Left ventricle myocardium inferior (tissue), 1 donor: ENCODE results near the gene SETBP1. TPM values are rescaled to one million over a fixed set of nuclear protein-coding genes. Genes with fewer than 3 reads are reported as not detected.

Experiments
- DNase-seq: peaks from one replicate; pipeline ENCODE4 v3.0.0-alpha.2; 2020
- H3K27ac ChIP-seq: fragments of 200-600 bp; replicated peaks from 2 replicates; pipeline ENCODE4 v1.8.0; 2021
- H3K27me3 ChIP-seq: fragments of 200-600 bp; 2 replicates; pipeline ENCODE4 v1.8.0; 2021; ENCODE audit warnings: low read depth
- H3K36me3 ChIP-seq: fragments of 200-600 bp; 2 replicates; pipeline ENCODE4 v1.8.0; 2021
- H3K4me1 ChIP-seq: fragments of 200-600 bp; 2 replicates; pipeline ENCODE4 v1.8.0; 2021
- H3K4me3 ChIP-seq: fragments of 200-600 bp; 2 replicates; pipeline ENCODE4 v1.8.0; 2021; ENCODE audit warnings: mild to moderate bottlenecking, moderate library complexity
- H3K9me3 ChIP-seq: fragments of 200-600 bp; replicated peaks from 2 replicates; pipeline ENCODE4 v1.8.0; 2021
- CTCF ChIP-seq: fragments of 200-600 bp; IDR thresholded peaks from 2 replicates; pipeline ENCODE4 v1.8.0; 2021; ENCODE audit warnings: antibody characterized with exemption, mild to moderate bottlenecking, borderline replicate concordance
- intact Hi-C: fragments of 100-400 bp; cut with micrococcal nuclease; formaldehyde crosslinking; loops from one replicate; pipeline ENCODE4 v1.11.0; 2022
- total RNA-seq: library from RNA; stranded (reverse); fragmentation: NEBNext Ultra II Directional; extraction: Animal tissue kit (Norgen Biotek cat#: 25700); gene quantifications from one replicate; pipeline ENCODE4 v1.2.1, GENCODE V29; 2021
- donor health status: DM: no; HTN: yes; CAD: no; lungs with severe emphysema.

Gene SETBP1
- total RNA-seq, 1 donor from 2014 or later = 10.3 TPM

DNA sequence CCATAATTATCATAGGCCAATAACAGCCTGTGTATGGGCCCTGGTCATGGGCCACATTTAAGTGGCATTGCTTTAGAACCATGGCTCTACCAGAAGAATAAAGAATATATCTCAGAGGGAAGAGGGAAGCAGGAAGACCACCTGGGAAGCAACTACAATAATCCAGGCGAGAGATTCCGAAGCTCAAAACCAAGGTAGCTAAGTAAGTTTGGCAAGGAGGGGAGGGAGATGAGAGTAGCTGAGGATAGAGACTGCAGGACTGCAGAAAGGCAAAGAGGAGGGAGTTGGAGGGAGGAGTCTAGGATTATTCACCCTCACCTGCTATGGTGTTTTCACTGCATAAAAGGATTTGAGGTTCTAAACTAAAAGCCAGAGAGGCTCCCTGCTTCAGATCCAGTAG is 293.5 kb downstream of the SETBP1 start:
- no peak for TF ChIP-seq CTCF
- no peak overlapping the region for H3K27ac ChIP-seq
- H3K9me3 ChIP-seq = no peaks in the 10 kb centered on the region

GRCh38 chr18:44977856-44978255 is 297.2 kb downstream of the SETBP1 start:
- no peak for DNase-seq
- TF ChIP-seq CTCF = no peak
- Histone ChIP-seq H3K36me3 (no peaks in the 10 kb centered on the region), H3K9me3 (no peaks in the 10 kb centered on the region), H3K27ac (no peak overlapping the region), H3K27me3 (no peaks in the 10 kb centered on the region), H3K4me3 (no peak overlapping the region), H3K4me1 (no peaks in the 10 kb centered on the region)
- intact Hi-C loops = no loop called here

More for the DNA sequence above, 293.5 kb downstream of the SETBP1 start:
- Histone ChIP-seq H3K4me3 (no peak overlapping the region), H3K27me3 (no peaks in the 10 kb centered on the region), H3K4me1 (peaks cover 9% of the 10 kb centered on the region), H3K36me3 (no peaks in the 10 kb centered on the region)
- intact Hi-C loops = no loop called here
- DNase-seq = no peak

GRCh38 chr18:44979748-44980147 is 299.1 kb downstream of the SETBP1 start:
- TF ChIP-seq CTCF = no peak
- Histone ChIP-seq H3K36me3 (no peaks in the 10 kb centered on the region), H3K4me3 (no peak overlapping the region), H3K9me3 (no peaks in the 10 kb centered on the region), H3K4me1 (no peaks in the 10 kb centered on the region), H3K27ac (no peak overlapping the region), H3K27me3 (no peaks in the 10 kb centered on the region)
- no peak for DNase-seq
- intact Hi-C loops = no loop called here

DNA sequence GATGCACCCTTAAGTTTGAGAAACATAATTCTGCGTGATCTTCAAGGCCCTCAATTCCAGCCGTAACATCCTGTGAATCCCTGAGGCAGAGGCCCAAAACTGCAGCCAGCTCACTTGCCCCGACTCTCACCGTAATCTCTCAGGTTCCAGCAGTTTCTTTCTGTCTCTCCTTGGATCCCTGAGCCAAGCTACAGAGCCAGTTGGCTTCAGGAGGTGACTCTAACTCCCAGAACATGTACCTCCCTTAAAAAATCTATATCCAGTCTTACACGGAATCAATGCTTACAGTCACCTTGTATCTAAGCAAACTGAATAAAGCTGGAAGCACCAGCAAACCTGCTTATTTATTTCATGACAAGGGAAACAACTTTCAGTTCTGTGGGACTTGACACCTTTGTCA is 300.4 kb downstream of the SETBP1 start:
- Histone ChIP-seq H3K4me1 (no peaks in the 10 kb centered on the region), H3K27me3 (no peaks in the 10 kb centered on the region), H3K36me3 (no peaks in the 10 kb centered on the region), H3K27ac (no peak overlapping the region), H3K9me3 (no peaks in the 10 kb centered on the region), H3K4me3 (no peak overlapping the region)
- no peak for DNase-seq
- no peak for TF ChIP-seq CTCF
- intact Hi-C loops = no loop called here

DNA sequence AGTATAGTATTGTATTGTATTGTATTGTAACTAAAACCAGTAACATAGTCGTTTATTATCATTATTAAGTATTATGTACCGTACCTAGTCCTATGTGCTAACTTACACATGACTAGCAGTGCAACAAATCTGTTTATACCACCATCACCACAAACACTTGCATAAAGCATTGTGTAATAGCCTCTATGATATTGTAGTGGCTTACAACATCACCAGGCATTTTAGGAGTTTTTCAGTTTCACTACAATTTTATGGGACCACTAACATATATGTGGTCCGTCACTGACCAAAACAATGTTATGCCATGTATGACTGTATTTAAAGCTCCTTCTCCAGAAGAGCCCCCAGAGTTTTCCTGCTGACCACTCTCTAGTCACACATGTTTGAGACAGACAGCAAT is 306.2 kb downstream of the SETBP1 start:
- no peaks in the 10 kb centered on the region for H3K4me1 ChIP-seq
- no peak for TF ChIP-seq CTCF
- intact Hi-C loops = no loop called here

GRCh38 chr18:44987371-44987770 is 306.7 kb downstream of the SETBP1 start:
- no peaks in the 10 kb centered on the region for H3K36me3 ChIP-seq
- peaks cover 14% of the 10 kb centered on the region for H3K9me3 ChIP-seq
- no peak overlapping the region for H3K4me3 ChIP-seq
- H3K27me3 ChIP-seq = no peaks in the 10 kb centered on the region
- DNase-seq = no peak
- intact Hi-C loops = no loop called here
- H3K27ac ChIP-seq = no peak overlapping the region
- TF ChIP-seq CTCF = no peak
- H3K4me1 ChIP-seq = no peaks in the 10 kb centered on the region

More for the DNA sequence above, 306.2 kb downstream of the SETBP1 start:
- Histone ChIP-seq H3K9me3 (peaks cover 14% of the 10 kb centered on the region), H3K36me3 (no peaks in the 10 kb centered on the region), H3K4me3 (no peak overlapping the region), H3K27ac (no peak overlapping the region), H3K27me3 (no peaks in the 10 kb centered on the region)
- no peak for DNase-seq
